Neural cell (in vitro differentiated cells): Measurements from ENCODE around the gene HRK. TPM values are rescaled to one million over a fixed set of nuclear protein-coding genes. Genes with fewer than 3 reads are reported as not detected.

ENCODE experiments used
- H2AFZ ChIP-seq: fragments of 200-600, 300-800 bp; sonication (generic), shearing (Covaris generic); 2 replicates; pipeline ENCODE4 v1.6.0; 2014; ENCODE audit warnings: low read depth, mild to moderate bottlenecking, antibody characterized with exemption, low read length, moderate library complexity
- H3F3A ChIP-seq: fragments of 200-600 bp; shearing (Covaris generic); 2 replicates; pipeline ENCODE4 v1.6.1; 2016; ENCODE audit warnings: mild to moderate bottlenecking, moderate library complexity, mixed read lengths, antibody characterized with exemption, low read length; ENCODE audit not compliant: insufficient read depth, poor library complexity, severe bottlenecking
- H3K27ac ChIP-seq: fragments of 200-600, 300-800 bp; sonication (generic), shearing (Covaris generic); 2 replicates; pipeline ENCODE4 v1.5.1; 2014; ENCODE audit warnings: mild to moderate bottlenecking, low read length, moderate library complexity
- H3K27me3 ChIP-seq: fragments of 300-800, 200-600 bp; sonication (generic), shearing (Covaris generic); 2 replicates; pipeline ENCODE4 v1.6.0; 2014; ENCODE audit warnings: mild to moderate bottlenecking, low read depth, low read length, moderate library complexity; ENCODE audit not compliant: insufficient read depth
- H3K36me3 ChIP-seq: fragments of 300-800, 200-600 bp; sonication (generic), shearing (Covaris generic); 2 replicates; pipeline ENCODE4 v1.5.1; 2014; ENCODE audit warnings: mild to moderate bottlenecking, antibody characterized with exemption, low read length, moderate library complexity; ENCODE audit not compliant: insufficient read depth
- H3K4me2 ChIP-seq: fragments of 300-800, 200-600 bp; sonication (generic), shearing (Covaris generic); 2 replicates; pipeline ENCODE4 v1.6.0; 2014; ENCODE audit warnings: mild to moderate bottlenecking, low read length
- H3K4me3 ChIP-seq: fragments of 300-800, 200-600 bp; sonication (generic), shearing (Covaris generic); 2 replicates; pipeline ENCODE4 v1.5.1; 2014; ENCODE audit warnings: mild to moderate bottlenecking, low read length, moderate library complexity
- H3K79me2 ChIP-seq: fragments of 200-600 bp; shearing (Covaris generic); replicated peaks from 2 replicates; pipeline ENCODE4 v1.6.0; 2014; ENCODE audit warnings: mild to moderate bottlenecking, low read length, moderate library complexity; ENCODE audit not compliant: insufficient read depth
- H3K9ac ChIP-seq: fragments of 300-800, 200-600 bp; sonication (generic), shearing (Covaris generic); 2 replicates; pipeline ENCODE4 v1.6.1; 2016; ENCODE audit warnings: mild to moderate bottlenecking, low read length, mixed read lengths
- H3K9me2 ChIP-seq: fragments of 200-600 bp; shearing (Covaris generic); 2 replicates; pipeline ENCODE4 v1.6.1; 2016; ENCODE audit warnings: mild to moderate bottlenecking, low read length, mixed read lengths; ENCODE audit not compliant: insufficient read depth
- H3K9me3 ChIP-seq: fragments of 200-600, 300-800 bp; sonication (generic), shearing (Covaris generic); 2 replicates; pipeline ENCODE4 v1.6.1; 2016; ENCODE audit warnings: mild to moderate bottlenecking, mixed run types, low read length, moderate library complexity, mixed read lengths
- H4K20me1 ChIP-seq: fragments of 200-600 bp; shearing (Covaris generic); 2 replicates; pipeline ENCODE4 v1.6.1; 2016; ENCODE audit warnings: mild to moderate bottlenecking, mixed run types; ENCODE audit not compliant: insufficient read depth
- CTCF ChIP-seq: fragments of 450-650 bp; IDR thresholded peaks from 2 replicates; pipeline ENCODE4 v1.5.1; 2014; ENCODE audit warnings: antibody characterized with exemption, mild to moderate bottlenecking, moderate library complexity; ENCODE audit not compliant: poor library complexity, severe bottlenecking
- EP300 ChIP-seq: fragments of 450-650 bp; conservative IDR thresholded peaks from 2 replicates; pipeline ENCODE4 v1.6.1; 2014; ENCODE audit warnings: antibody characterized with exemption, mild to moderate bottlenecking, moderate library complexity; ENCODE audit not compliant: poor library complexity, severe bottlenecking
- EZH2 ChIP-seq: fragments of 200-600, 300-800 bp; shearing (Covaris generic), sonication (generic); IDR thresholded peaks from 2 replicates; pipeline ENCODE4 v1.6.1; 2014; ENCODE audit warnings: antibody characterized with exemption, low read length, borderline replicate concordance, mild to moderate bottlenecking; ENCODE audit not compliant: insufficient read depth, poor library complexity, severe bottlenecking
- MXI1 ChIP-seq: fragments of 450-650 bp; conservative IDR thresholded peaks from 2 replicates; pipeline ENCODE4 v1.6.1; 2014; ENCODE audit warnings: antibody characterized with exemption, mild to moderate bottlenecking; ENCODE audit not compliant: poor library complexity, severe bottlenecking
- POLR2AphosphoS5 ChIP-seq: IDR thresholded peaks from 2 replicates; pipeline ENCODE4 v1.6.1; 2012
- RAD21 ChIP-seq: fragments of 450-650 bp; conservative IDR thresholded peaks from 2 replicates; pipeline ENCODE4 v1.6.1; 2014; ENCODE audit warnings: antibody characterized with exemption, mild to moderate bottlenecking, moderate library complexity
- REST ChIP-seq: IDR thresholded peaks from 2 replicates; pipeline ENCODE4 v1.6.1; 2012; ENCODE audit warnings: borderline replicate concordance
- SMC3 ChIP-seq: fragments of 450-650 bp; conservative IDR thresholded peaks from 2 replicates; pipeline ENCODE4 v1.6.1; 2014; ENCODE audit warnings: antibody characterized with exemption, mild to moderate bottlenecking, moderate library complexity; ENCODE audit not compliant: poor library complexity
- TAF1 ChIP-seq: IDR thresholded peaks from 2 replicates; pipeline ENCODE4 v1.6.1; 2012; ENCODE audit warnings: low read depth
- polyA plus RNA-seq: library from polyadenylated mRNA; depleted of rRNA; stranded (reverse); fragments of >200 nt; gene quantifications from 2 replicates; pipeline ENCODE4 v1.2.3, GENCODE V29; 2014

HRK gene
- polyA plus RNA-seq, 1 donor from 2014 or later = 1.4 TPM

GRCh38 chr12:116922194-116922897, 41.1 kb upstream of the HRK start:
- no peak for TF ChIP-seq EZH2
- no peak for TF ChIP-seq RAD21
- no peak for TF ChIP-seq TAF1
- TF ChIP-seq EP300 = no peak
- no peak for TF ChIP-seq POLR2AphosphoS5
- TF ChIP-seq SMC3 = no peak
- TF ChIP-seq MXI1 = no peak
- TF ChIP-seq REST = no peak
- no peak for TF ChIP-seq CTCF

GRCh38 chr12:116920939-116921338, 39.7 kb upstream of the HRK start:
- H3K36me3 ChIP-seq = no peaks in the 10 kb centered on the region
- TF ChIP-seq REST = no peak
- no peak for TF ChIP-seq EP300
- no peak for TF ChIP-seq CTCF
- no peak for TF ChIP-seq TAF1
- no peak for TF ChIP-seq RAD21
- no peak for TF ChIP-seq SMC3
- no peak for TF ChIP-seq EZH2
- no peak for TF ChIP-seq MXI1
- TF ChIP-seq POLR2AphosphoS5 = no peak
- no peaks in the 10 kb centered on the region for H3K9me2 ChIP-seq
- H3K79me2 ChIP-seq = peaks cover 2% of the 10 kb centered on the region
- no peak overlapping the region for H3K27ac ChIP-seq
- H2AFZ ChIP-seq = no peak overlapping the region
- no peak overlapping the region for H3K4me3 ChIP-seq
- no peaks in the 10 kb centered on the region for H3K27me3 ChIP-seq
- H3K4me2 ChIP-seq = no peak overlapping the region
- no peaks in the 10 kb centered on the region for H4K20me1 ChIP-seq
- H3K9ac ChIP-seq = no peak overlapping the region
- H3K9me3 ChIP-seq = no peaks in the 10 kb centered on the region
- no peaks in the 10 kb centered on the region for H3F3A ChIP-seq

More at GRCh38 chr12:116922194-116922897, 41.1 kb upstream of the HRK start:
- Histone ChIP-seq H4K20me1 (no peaks in the 10 kb centered on the region), H3K9ac (no peak overlapping the region), H3K27me3 (no peaks in the 10 kb centered on the region), H2AFZ (no peak overlapping the region), H3K36me3 (no peaks in the 10 kb centered on the region), H3K27ac (no peak overlapping the region), H3K9me3 (no peaks in the 10 kb centered on the region), H3K79me2 (peaks cover 2% of the 10 kb centered on the region), H3K4me2 (no peak overlapping the region), H3K4me3 (no peak overlapping the region), H3F3A (no peaks in the 10 kb centered on the region), H3K9me2 (no peaks in the 10 kb centered on the region)
